Measurements from ENCODE around the gene TUBGCP3.
"Not testable (repeated sequence)": the region's sequence is repeated elsewhere in the genome, so short reads cannot be mapped to it uniquely, and the experiment has no call there.

TUBGCP3 gene

GRCh38 chr13:112587764-112588489 is at the start of gene TUBGCP3:
TUBGCP3 (minus strand) TSS chr13:112588153; CDS start chr13:112587980, 173 bp downstream.
- TF ChIP-seq CTCF (IDR thresholded peaks at IDR 0.05; ENCODE audit: borderline replicate concordance, insufficient read depth, low read depth, low read length): no peak
- H3K4me3 ChIP-seq (ENCODE audit: low read depth, low read length): peak within 1 kb of the TSS; percentile 96

- no peak overlapping the region for H3K4me3 ChIP-seq (ENCODE audit: low read depth, low read length)
- TF ChIP-seq CTCF (IDR thresholded peaks at IDR 0.05; ENCODE audit: borderline replicate concordance, insufficient read depth, low read depth, low read length): no peak
Observed at GRCh38 chr13:112637017-112637801, 49.3 kb upstream of the TUBGCP3 start.

- TF ChIP-seq CTCF (IDR thresholded peaks at IDR 0.05; ENCODE audit: borderline replicate concordance, insufficient read depth, low read depth, low read length): no peak
- no peak overlapping the region for H3K4me3 ChIP-seq (ENCODE audit: low read depth, low read length)
Observed at GRCh38 chr13:112636401-112636975, 48.5 kb upstream of the TUBGCP3 start.

- no peak for TF ChIP-seq CTCF (IDR thresholded peaks at IDR 0.05; ENCODE audit: borderline replicate concordance, insufficient read depth, low read depth, low read length)
- no peak overlapping the region for H3K4me3 ChIP-seq (ENCODE audit: low read depth, low read length)
Observed at GRCh38 chr13:112635323-112635722, 47.4 kb upstream of the TUBGCP3 start.

- TF ChIP-seq CTCF (IDR thresholded peaks at IDR 0.05; ENCODE audit: borderline replicate concordance, insufficient read depth, low read depth, low read length): no peak
- no peak overlapping the region for H3K4me3 ChIP-seq (ENCODE audit: low read depth, low read length)
Observed at GRCh38 chr13:112634102-112634501, 46.1 kb upstream of the TUBGCP3 start.

GRCh38 chr13:112630226-112630625 is 42.3 kb upstream of the TUBGCP3 start:
- H3K4me3 ChIP-seq (ENCODE audit: low read depth, low read length): not testable (repeated sequence)

GRCh38 chr13:112629161-112629560 is 41.2 kb upstream of the TUBGCP3 start:
- H3K4me3 ChIP-seq (ENCODE audit: low read depth, low read length): no peak overlapping the region
- TF ChIP-seq CTCF (IDR thresholded peaks at IDR 0.05; ENCODE audit: borderline replicate concordance, insufficient read depth, low read depth, low read length): no peak

- not testable (repeated sequence) for H3K4me3 ChIP-seq (ENCODE audit: low read depth, low read length)
Observed at GRCh38 chr13:112627613-112628012, 39.7 kb upstream of the TUBGCP3 start.

Measured in GM12875 (cell line).